KOPT-K1 (cell line): Measurements from ENCODE around the gene CHST11.
A peak's percentile ranks its signal among the peaks of the same experiment; 100 is the strongest.
"Not testable (repeated sequence)": the region's sequence is repeated elsewhere in the genome, so short reads cannot be mapped to it uniquely, and the experiment has no call there.

Source experiments
- H3K27ac ChIP-seq: fragments of 200-600 bp; sonication (generic); 2 replicates; pipeline ENCODE4 v1.5.1; 2016; ENCODE audit warnings: antibody characterized with exemption, mild to moderate bottlenecking, low read depth, low read length; ENCODE audit not compliant: poor library complexity, severe bottlenecking
- H3K36me3 ChIP-seq: fragments of 200-600 bp; sonication (generic); 2 replicates; pipeline ENCODE4 v1.5.1; 2017; ENCODE audit warnings: antibody characterized with exemption, mild to moderate bottlenecking, low read length, moderate library complexity; ENCODE audit not compliant: insufficient read depth
- H3K9me3 ChIP-seq: fragments of 200-600 bp; sonication (generic); 2 replicates; pipeline ENCODE4 v1.5.1; 2017; ENCODE audit warnings: antibody characterized with exemption, low read length, mild to moderate bottlenecking; ENCODE audit not compliant: insufficient read depth, poor library complexity, severe bottlenecking

CHST11 gene

DNA sequence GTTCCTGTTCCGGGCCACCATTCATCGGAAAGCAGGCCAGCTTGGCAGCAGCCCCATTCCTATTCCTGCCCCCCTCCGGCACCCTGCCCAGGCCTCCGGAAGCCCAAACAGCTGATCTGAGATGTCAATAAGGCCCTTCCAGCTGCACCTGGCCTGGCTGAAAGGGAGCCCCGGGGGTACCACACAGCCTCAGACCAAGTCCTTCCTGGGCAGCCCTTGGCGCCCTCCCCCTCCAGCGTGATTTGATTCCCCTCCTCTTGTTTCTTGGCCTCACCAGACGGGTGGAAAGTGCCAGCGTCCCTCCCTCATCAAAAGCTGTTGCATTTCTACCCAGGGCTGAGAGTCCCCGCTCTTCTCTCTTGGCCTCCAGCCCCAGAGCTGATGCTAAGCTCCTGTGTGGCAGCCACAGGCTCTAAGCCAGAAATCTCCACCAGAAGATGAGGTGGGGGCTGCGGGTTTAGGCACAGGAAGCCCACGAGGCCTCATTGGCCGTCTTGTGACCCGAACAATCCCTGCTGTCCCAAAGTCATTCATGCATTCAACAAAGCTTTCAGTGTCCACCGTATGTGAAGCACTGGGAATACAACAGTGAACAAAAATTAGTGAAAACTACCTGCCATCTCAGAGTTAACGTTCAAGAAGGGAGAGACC lies 285.9 kb downstream of the CHST11 start:
- peak overlapping the region; percentile 2 for H3K27ac ChIP-seq
- peaks cover 48% of the 10 kb centered on the region for H3K36me3 ChIP-seq
- no peaks in the 10 kb centered on the region for H3K9me3 ChIP-seq

DNA sequence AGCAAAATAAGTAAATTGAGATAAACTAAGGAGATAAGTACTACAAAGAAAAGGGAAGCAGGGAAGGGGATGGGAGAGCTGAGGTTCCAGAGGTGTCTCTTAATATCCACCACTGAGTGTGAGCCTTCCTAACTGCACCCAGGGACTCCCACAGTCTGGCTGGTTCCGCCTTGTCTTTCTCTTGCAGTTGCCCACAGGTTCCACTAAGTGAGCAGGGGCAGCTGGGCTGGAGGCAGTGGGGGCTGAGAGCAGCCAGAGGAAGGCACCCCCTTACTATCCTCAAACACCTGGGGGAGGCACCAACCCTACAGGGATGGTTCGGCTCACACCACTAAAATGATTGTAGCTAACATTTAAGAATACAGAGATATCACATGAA lies 286.4 kb downstream of the CHST11 start:
- no peak overlapping the region for H3K27ac ChIP-seq
- peaks cover 47% of the 10 kb centered on the region for H3K36me3 ChIP-seq
- no peaks in the 10 kb centered on the region for H3K9me3 ChIP-seq

DNA sequence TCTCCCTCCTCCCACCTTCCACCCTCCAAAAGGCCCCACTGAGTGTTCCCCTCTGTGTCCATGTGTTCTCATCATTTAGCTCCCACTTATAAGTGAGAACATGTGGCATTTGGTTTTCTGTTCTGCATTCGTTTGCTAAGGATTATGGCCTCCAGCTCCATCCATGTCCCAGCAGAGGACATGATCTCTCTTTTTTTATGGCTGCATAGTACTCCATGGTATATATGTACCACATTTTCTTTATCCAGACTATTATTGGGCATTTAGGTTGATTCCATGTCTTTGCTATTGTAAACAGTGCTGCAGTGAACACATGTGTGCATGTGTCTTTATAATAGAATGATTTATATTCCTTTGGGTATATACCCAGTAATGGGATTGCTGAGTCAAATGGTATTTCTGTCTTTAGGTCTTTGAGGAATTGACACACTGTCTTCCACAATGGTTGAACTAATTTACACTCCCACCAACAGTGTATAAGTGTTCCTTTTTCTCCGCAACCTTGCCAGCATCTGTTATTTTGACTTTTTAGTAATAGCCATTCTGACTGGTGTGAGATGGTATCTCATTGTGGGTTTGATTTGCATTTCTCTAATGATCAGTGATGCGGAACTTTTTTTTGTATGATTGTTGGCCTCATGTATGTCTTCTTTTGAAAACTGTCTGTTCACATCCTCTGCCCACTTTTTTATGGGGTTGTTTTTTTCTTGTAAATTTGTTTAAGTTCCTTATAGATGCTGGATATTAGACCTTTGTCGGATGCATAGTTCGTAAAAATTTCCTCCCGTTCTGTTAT lies 287.2 kb downstream of the CHST11 start:
- H3K9me3 ChIP-seq, H3K27ac ChIP-seq: not testable (repeated sequence)
- H3K36me3 ChIP-seq: peaks cover 40% of the 10 kb centered on the region

- Histone ChIP-seq H3K36me3 (peaks cover 20% of the 10 kb centered on the region; the same call in 1 of the 2 replicates), H3K27ac (peak overlapping the region; percentile 52), H3K9me3 (no peaks in the 10 kb centered on the region)
These were observed 289.8 kb downstream of the CHST11 start for GRCh38 chr12:104746467-104747088.

GRCh38 chr12:104747330-104747729 lies 290.6 kb downstream of the CHST11 start:
- Histone ChIP-seq H3K27ac (peak overlapping the region; percentile 52), H3K9me3 (no peaks in the 10 kb centered on the region), H3K36me3 (peaks cover 19% of the 10 kb centered on the region; the same call in 1 of the 2 replicates)

GRCh38 chr12:104747955-104748354 lies 291.2 kb downstream of the CHST11 start:
- peak overlapping the region; percentile 52 for H3K27ac ChIP-seq
- H3K9me3 ChIP-seq: no peaks in the 10 kb centered on the region
- H3K36me3 ChIP-seq: peaks cover 18% of the 10 kb centered on the region

- Histone ChIP-seq H3K9me3 (no peaks in the 10 kb centered on the region), H3K27ac (peak overlapping the region; percentile 52), H3K36me3 (peaks cover 19% of the 10 kb centered on the region)
These were observed 291.6 kb downstream of the CHST11 start for GRCh38 chr12:104748356-104748755.

DNA sequence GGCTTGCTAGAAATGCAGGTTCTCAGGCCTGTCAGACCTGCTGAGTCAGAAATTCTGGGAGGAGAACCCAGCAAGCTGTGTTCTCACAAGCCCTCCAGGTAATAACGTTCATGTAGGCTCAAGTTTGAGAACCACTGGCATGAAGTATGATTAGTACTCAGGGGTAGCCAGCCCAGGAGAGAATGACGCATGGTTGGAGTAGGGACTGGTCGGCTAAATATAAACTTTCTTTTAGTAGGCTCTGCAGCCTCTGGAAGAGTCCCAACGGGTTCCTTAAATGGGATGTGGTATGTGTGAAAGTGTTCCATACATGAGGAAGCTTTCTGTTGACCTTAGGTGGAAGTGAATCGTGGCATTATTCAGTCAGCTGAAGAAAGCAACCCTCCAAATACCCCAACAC lies 292.0 kb downstream of the CHST11 start:
- H3K27ac ChIP-seq: peak overlapping the region; percentile 52

GRCh38 chr12:104749545-104749944 lies 292.8 kb downstream of the CHST11 start:
- Histone ChIP-seq H3K9me3 (no peaks in the 10 kb centered on the region), H3K27ac (no peak overlapping the region), H3K36me3 (peaks cover 31% of the 10 kb centered on the region)

More for the DNA sequence above, 292.0 kb downstream of the CHST11 start:
- H3K9me3 ChIP-seq: no peaks in the 10 kb centered on the region
- peaks cover 24% of the 10 kb centered on the region for H3K36me3 ChIP-seq

- H3K9me3 ChIP-seq: no peaks in the 10 kb centered on the region
- H3K36me3 ChIP-seq: peaks cover 36% of the 10 kb centered on the region
- no peak overlapping the region for H3K27ac ChIP-seq
These were observed 293.3 kb downstream of the CHST11 start for GRCh38 chr12:104750061-104750460.

GRCh38 chr12:104751120-104751519 lies 294.4 kb downstream of the CHST11 start:
- Histone ChIP-seq H3K27ac (no peak overlapping the region), H3K36me3 (peaks cover 46% of the 10 kb centered on the region), H3K9me3 (no peaks in the 10 kb centered on the region)

GRCh38 chr12:104751594-104751993 lies 294.8 kb downstream of the CHST11 start:
- no peak overlapping the region for H3K27ac ChIP-seq
- no peaks in the 10 kb centered on the region for H3K9me3 ChIP-seq
- H3K36me3 ChIP-seq: peaks cover 51% of the 10 kb centered on the region

GRCh38 chr12:104752016-104752415 lies 295.3 kb downstream of the CHST11 start:
- peaks cover 55% of the 10 kb centered on the region for H3K36me3 ChIP-seq
- H3K9me3 ChIP-seq: no peaks in the 10 kb centered on the region
- no peak overlapping the region for H3K27ac ChIP-seq

DNA sequence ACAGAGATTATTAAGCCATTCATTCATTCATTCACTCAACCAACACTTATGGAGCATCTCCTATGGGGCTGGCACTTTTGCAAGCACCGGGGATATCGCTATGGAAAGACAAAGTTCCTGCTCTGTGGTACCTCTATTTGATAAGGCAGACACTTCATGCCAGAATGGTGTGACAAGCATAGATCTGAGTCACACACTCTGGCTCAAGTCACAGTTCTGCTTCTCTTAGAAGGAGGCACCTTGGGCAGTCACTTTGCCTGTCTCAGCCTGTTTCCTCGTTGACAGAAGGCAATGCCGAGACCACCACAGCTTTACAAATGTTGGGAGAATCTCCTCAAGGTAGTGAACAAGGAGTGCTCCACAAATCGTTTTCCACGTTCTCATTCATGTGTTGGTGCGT lies 296.1 kb downstream of the CHST11 start:
- Histone ChIP-seq H3K9me3 (no peaks in the 10 kb centered on the region), H3K27ac (no peak overlapping the region), H3K36me3 (peaks cover 63% of the 10 kb centered on the region)

- no peak overlapping the region for H3K27ac ChIP-seq
- peaks cover 95% of the 10 kb centered on the region for H3K36me3 ChIP-seq
- no peaks in the 10 kb centered on the region for H3K9me3 ChIP-seq
These were observed 300.2 kb downstream of the CHST11 start for GRCh38 chr12:104756901-104757300.
